Hypothalamus (tissue), 51 donors: ENCODE results near the gene F10.

Experiments
- DNase-seq, 51 donors: peaks; one replicate each; lab custom pipeline; 2025; lab: John Stamatoyannopoulos, UW

F10 gene

DNA sequence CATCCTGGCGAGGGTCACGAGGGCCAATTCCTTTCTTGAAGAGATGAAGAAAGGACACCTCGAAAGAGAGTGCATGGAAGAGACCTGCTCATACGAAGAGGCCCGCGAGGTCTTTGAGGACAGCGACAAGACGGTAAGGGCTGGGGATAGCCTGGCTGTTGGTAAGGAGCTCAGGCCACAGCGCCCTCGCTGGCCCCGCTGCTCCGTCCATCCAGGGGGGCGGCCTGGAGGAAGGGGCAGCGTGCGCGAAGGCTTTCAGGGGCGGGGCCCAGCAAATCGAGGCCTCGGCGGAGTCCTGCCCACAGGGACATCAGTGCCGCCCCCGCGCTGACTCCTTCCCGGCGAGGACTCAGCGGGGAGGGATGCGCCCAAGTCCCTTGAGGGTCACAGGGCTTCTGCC, 6.9 kb downstream of the F10 start:
- DNase-seq = no peak

DNA sequence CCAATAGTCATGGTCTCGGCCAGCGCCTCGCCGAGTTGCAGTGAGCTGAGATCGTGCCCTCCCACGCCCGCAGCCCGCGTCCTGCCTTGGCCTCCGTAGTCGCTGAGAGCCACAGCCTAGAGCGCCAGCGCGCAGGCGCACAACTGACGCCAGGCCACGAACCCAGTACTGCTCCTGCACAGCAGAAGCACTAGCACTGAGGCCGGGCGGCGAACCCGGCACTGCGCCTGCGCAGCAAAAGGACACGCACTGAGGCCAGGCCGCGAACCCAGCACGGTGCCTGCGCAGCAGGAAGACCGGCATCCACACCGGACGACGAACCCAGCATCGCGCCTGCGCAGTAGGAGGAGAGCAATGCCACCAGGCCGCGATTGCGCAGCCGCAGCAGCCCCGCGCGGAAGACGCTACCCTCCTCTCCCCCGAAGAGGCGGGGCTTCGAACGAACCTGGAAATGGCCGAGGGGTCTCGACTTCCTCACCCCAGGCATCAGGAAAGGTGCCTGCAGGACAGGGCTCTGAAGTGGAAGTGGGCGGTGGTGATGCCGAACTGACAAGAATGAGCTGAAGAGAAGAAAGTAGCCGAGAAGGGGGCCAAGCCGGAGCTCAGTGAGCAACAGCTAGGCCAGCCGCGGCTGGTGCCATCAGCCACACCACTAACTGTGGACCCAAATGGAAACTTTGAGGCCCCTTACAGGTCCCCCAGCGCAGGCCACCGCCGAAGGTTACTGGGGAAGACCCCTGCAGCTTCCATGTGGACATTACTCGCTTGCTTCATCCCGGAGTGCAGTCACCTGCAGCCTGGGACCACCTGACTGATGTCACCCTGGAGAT, 7.5 kb downstream of the F10 start:
- no peak for DNase-seq

DNA sequence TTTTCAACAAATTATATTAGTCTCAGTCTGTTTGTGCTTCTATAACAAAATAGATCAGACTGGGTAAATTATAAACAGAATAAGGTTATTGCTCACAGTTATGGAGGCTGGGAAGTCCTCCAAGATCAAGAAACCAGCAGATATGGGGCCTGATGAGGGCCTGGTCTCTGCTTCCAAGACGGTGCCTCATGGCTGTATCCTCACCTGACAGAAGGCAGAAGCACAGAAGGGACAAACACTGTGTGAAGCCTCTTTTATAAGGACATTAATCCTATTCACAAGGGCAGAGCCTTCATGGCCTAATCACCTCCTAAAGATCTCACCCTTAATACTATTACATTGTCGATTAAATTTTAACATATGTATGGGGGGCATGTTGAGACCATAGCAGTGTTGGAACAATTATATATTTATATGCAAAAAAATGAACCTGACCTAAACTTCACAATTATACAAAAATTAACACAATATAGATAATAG, 12.7 kb downstream of the F10 start:
- no peak for DNase-seq

DNA sequence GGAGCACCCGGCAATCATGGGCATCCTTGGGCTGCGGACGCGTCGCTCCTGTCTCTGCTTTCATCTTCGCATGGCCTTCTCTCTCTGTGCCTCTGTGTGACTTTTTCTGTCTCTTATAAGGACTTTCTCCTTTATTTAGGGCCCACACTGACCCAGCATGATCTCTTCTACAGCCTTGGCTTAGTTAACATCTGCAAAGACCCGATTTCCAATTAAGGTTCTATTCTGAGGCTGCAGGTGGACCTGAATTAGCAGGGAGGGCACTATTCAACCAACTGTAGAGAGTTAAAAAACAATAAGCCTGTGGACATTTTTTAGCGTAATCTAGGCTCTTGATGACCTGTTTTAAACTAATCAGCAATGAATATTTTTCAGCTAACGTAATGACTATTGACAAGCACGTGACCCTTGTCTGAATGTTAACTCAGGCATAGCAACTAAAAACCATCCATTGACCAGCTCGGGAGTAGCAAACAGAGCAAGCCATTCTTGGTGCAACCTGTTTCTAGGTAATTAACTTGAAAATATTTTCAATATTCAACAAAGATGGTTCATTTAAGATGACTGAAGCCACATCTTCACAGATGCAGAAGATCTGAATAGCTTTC, 15.2 kb downstream of the F10 start:
- no peak for DNase-seq

DNA sequence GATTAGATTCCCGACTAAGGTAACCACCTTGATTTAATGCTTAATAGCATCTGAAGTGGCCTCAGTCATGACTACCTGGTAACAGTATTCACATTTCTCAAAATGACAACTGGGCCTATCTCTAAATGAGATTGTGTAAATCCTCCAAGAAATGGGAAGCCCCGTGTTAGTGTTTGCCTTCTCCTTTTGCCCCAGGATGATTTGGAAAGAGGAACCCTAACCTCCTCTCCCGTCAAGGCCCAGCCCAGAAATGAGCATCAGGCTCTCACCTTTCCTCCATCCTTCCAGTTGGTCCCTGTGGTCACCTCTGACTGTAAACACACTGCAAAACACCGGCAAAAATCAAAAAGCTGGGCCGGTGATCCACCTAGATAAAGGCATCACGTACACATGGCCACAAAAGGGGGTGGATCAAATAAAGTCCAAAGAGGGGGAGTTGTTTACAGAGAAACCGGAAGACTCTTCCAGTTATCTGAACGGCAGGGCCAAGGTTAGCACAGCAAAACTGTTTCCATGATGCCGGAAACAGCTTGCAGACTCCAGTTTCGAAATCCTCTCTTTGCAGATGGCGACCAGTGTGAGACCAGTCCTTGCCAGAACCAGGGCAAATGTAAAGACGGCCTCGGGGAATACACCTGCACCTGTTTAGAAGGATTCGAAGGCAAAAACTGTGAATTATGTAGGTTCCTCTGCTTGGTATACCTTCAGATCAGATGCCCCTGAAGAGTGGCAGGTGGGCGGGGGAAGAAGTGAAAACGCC, 16.4 kb downstream of the F10 start:
- DNase-seq = no peak

DNA sequence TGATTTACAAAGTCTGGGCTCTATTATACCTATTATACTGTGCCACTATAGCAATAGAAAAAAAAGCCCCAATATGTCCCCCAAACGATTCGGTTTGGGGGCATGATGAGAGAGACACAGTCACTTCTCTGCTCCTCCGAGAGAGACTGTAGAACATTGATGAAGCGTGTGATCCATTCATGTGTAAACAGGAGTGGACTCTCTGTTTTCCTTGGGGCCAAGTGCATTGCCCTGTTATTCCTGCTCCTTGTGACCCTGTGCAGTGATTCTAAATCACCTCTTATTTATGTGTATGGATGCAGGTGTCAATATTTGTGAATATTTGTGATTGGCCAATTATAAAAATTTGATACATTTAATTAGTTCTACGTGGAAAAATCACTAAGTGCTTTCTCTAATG, 17.0 kb downstream of the F10 start:
- no peak for DNase-seq

DNA sequence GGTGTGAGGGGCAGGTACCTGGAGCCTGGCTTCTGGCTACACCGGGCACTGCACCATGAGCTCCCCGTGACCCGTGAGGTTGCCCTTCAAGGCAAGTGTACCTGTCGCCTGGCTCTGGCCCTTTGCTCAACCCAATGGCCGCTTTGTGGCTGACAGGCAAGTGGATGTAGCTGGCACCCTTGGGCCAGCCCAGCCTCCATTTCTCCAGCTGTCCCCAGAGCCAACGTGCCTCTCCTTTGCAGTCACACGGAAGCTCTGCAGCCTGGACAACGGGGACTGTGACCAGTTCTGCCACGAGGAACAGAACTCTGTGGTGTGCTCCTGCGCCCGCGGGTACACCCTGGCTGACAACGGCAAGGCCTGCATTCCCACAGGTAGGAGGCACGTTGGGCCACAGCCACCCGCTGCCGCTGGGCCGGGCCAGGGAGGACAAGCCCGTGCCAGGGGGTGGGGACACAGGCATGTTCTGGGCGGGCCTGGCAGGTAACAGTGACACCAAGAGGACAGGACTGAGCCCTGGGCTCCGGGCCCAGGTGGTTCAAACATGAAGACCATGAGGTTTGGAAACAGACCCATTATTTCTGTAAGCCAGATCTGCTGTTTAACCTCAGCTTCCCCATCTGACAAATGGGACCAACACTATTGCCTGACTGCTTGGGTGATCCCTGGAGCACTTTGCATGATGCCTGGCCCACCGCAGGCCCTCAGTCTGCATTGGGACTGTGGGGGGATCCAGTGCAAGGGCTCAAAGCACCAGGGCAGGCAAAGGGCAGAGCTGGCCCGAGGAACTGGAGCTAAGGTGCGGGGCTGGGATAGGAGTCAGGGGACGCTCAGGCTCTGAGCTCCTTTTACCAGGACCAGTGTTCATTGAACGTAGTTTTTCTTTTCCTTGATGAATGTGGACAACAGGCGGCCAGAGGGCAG, 18.3 kb downstream of the F10 start:
- DNase-seq = no peak

DNA sequence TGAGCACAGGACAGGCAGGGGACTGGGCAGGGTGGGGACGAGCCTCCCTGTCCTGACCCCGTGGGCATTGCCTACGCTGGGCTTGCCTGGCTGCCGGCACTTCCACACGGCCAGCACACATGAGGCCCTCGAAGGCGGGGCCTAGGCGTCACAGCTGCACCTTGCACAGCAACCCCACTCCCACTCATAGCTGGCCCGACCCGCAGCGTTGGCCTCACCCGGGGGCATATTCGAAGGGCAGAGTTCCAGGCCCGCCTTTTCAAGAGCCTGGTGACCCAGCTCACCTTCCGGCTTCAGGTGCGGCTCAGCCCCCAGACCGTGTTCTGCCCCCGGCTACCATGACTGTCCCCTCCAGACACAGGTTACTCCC, 19.0 kb downstream of the F10 start:
- DNase-seq = no peak

DNA sequence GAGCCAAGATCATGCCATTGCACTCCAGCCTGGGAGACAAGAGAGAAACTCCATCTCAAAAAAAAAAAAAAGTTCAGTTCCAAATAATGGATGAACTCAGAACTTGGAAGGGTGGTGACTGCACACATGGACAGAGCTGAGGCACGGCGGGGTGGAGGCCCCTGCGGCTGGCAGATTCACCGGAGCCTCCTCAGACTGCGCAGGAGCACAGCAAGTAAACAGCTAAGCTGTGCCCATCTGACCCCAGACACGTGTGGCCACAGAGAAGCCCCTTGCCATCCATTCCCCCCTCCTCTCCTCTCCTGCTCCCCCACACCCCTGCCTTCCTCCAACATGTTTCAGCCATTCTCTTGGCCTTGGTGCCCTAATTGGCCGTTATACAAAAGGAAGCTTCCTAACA, 20.3 kb downstream of the F10 start:
- DNase-seq = no peak

DNA sequence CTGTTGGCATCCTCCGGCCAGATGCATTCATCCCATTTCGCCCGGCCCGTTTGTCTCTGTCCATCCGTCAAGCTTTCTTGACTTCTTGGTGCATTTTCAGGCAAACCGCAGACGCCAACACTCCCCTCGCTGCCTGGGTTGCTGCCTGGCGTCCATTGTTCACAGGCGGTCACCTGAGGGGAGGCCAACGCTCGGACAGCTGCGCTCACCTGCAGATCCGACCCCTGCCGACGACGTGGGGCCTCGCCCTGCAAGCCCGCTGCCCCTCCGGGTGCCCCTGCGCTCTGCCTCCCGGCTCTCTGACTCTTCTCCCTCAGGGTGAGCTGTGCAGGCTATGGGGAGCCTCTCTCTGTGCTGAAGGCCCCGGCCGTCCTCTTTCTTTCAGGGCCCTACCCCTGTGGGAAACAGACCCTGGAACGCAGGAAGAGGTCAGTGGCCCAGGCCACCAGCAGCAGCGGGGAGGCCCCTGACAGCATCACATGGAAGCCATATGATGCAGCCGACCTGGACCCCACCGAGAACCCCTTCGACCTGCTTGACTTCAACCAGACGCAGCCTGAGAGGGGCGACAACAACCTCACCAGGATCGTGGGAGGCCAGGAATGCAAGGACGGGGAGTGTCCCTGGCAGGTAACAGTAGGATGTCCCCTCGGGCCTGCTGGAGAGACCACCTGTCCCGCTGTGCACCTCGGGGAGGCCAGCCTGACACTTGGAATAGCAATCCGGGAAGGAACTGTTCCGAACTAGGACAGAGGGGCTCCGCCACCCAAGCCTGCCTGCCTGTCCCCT, 21.1 kb downstream of the F10 start:
- no peak for DNase-seq

DNA sequence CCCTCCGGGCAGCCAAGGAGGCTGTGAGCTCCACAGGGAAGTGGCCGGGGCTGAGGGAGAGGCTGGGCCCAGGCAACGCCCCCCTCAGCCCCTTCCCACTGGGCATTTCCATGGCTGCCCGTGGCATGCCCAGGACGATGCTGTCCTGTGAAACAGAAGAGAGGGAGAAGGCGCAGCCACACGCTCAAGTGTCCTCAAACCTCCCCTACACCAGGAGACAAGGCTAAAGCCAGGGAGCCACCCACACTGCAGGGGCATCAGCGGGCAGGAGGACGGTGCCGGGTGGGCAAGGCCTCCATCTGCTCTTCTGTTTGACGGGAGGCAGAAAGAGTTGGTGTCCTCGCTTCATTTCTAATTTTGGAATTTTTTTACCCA, 21.6 kb downstream of the F10 start:
- DNase-seq = no peak

DNA sequence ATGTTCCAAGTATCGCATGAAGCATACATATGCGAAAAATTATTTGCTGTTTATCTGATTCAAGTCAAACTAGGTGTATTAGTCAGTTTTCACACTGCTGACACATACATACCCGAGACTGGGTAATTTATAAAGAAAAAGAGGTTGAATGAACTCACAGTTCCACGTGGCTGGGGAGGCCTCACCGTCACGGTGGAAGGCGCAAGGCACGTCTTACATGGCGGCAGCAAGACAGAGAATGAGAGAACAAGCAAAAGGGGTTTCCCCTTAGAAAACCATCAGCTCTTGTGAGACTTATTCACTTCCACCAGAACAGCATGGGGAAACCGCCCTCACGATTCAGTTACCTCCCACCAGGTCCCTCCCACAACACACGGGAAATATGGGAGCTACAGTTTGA, 22.9 kb downstream of the F10 start:
- DNase-seq = no peak

DNA sequence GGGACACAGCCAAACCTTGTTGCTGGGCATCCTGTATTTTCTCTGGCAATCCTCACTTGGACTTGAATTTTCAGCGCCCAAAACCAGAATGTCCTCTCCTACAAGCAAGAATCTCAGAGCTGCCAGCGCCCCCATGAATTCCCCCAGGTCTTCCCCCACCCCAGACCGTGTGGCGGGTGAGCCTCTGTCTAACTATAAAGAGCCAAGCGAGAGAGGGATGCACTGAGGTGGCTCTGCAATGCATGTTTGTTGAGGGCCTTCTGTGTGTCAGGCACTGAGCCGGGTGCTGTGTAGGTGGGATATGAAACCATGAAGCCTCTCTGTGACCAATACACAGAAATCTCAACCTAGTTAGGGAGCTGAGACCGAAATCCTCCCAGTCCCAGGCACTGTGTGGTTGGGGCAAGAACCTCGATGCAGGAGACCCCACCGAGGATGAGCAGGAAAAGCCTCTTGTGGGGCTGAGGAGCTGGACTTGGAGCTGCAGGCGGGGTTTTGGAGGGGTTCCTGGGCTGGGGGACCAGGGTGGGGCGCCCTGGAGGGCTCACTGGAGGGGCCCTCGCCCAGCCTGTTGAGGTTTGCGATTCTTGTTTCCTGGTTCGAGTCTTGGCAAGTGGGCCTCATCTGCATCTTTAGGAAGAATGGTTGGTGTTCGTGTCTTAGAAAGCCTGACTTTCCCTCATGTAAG, 23.5 kb downstream of the F10 start:
- no peak for DNase-seq

DNA sequence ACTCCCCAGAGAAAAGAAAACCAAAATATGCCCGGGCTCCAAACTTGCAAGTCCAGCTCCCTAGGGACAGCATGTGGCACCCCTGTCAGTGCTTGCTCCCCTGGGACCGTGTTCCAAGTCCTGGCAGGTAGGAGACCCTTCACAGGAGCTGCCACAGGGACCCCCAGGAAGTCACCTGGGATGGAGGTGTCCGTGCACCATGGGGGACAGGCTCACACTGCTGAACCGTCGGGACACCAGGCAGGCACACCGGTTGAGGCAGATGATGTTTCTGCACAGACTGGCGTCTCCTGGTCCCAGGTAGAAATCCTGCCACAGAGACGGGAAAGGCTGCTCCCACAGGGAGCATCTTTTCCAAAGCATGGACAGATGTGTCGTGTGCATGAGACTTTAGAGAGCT, 24.2 kb downstream of the F10 start:
- no peak for DNase-seq

DNA sequence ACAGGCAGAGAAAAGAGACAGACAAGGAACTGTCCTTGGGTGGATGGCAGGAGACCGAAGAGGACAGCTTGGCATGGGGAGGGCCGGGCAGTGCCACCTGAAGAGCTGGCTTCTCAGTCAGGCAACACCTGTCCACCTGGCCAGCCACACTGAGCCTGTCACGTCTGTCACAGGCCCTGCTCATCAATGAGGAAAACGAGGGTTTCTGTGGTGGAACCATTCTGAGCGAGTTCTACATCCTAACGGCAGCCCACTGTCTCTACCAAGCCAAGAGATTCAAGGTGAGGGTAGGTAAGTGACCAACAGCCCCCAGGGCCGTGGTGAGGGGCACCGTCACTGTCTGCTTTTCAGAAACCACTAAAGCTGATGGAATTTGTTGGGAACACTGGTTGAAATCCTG, 24.6 kb downstream of the F10 start:
- DNase-seq = no peak

DNA sequence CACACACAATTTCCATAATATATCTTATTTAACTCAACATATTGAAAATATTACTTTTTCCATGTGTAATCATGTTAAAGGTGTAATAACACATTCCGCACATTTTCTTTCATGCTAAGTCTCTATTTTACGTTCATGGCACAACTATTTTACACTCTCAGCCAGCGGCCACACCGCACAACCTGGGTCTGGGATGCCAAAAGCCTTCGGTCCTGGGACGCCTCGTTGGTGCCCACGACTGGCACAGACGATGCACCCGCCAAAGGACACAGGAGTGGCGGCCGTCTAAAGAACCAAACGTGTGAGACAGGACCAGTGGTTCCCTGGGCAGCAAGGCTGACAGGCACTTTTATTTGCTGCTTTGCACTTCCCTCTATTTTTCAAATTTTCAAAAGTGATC, 25.8 kb downstream of the F10 start:
- DNase-seq = no peak

DNA sequence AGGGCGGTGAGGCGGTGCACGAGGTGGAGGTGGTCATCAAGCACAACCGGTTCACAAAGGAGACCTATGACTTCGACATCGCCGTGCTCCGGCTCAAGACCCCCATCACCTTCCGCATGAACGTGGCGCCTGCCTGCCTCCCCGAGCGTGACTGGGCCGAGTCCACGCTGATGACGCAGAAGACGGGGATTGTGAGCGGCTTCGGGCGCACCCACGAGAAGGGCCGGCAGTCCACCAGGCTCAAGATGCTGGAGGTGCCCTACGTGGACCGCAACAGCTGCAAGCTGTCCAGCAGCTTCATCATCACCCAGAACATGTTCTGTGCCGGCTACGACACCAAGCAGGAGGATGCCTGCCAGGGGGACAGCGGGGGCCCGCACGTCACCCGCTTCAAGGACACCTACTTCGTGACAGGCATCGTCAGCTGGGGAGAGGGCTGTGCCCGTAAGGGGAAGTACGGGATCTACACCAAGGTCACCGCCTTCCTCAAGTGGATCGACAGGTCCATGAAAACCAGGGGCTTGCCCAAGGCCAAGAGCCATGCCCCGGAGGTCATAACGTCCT, 26.4 kb downstream of the F10 start:
- DNase-seq = no peak

DNA sequence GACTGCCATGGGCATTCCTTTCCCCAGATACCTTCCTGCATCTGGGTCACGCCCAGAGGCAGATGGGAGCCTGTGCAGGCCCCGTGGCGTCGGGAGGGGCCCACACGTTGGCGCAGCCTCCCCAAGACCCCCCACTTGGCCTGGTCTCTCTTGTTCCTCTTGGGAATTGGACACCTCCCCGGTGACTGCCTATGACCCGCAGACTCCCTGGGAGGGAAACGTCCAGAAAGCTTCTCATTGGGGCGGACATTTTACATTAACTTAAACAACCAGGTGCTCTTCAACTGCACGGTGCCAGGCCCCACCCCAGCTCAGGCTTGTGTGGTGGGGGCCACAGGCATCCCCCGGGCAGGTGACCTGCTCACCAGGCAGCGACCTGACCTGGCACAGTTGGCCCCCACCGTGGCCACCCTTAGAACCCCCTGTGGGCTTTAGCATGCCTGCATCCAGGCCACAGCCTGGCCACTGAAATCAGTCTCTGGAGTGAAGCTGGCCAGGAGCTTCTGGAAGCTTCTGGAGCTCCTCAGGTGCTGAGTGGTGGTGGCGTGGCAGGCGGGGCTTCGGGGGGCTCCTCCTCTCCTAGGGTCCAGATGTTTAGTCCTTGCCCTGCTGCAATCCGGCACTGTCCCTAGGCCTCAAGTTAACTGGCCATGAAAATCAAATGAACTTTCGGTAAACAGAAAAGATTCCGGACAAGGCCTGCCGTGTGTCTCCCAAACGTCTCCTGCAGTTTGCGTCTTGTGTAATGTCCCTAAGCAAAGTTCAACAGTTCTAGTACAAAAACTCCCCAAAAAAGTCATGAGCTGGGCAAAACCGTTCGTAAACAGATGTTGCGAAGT, 27.3 kb downstream of the F10 start:
- no peak for DNase-seq
